H1 (cell line): Measurements from ENCODE around the gene PDE4D. TPM values are rescaled to one million over a fixed set of nuclear protein-coding genes. Genes with fewer than 3 reads are reported as not detected.

Source experiments
- CTCF ChIA-PET: fragments of 300-600 bp; sonication (Branson Sonifier 250); formaldehyde crosslinking; loops from one replicate; lab custom pipeline; 2021; ENCODE audit not compliant: partially characterized antibody; lab: Charles Lee
- POLR2A ChIA-PET: fragments of 300-600 bp; sonication (Branson Sonifier 250); formaldehyde crosslinking; loops from one replicate; lab custom pipeline; 2021; ENCODE audit warnings: inconsistent platforms; ENCODE audit not compliant: partially characterized antibody; lab: Charles Lee
- DNase-seq, 2 experiments: peaks; one replicate each; pipeline versions ENCODE4 v3.0.0 to v3.0.0-alpha.2; 2010 to 2022; ENCODE audit warnings: low spot score in 2 of 2, low read depth in 1 of 2, mixed read lengths in 1 of 2
- FAIRE-seq: peaks from 2 replicates; lab custom pipeline; 2011; peaks lifted over from hg19 to GRCh38; lab: Jason Lieb, UNC
- H2AFZ ChIP-seq: 2 replicates; pipeline ENCODE4 v1.8.1; 2012; ENCODE audit warnings: low read length, inconsistent platforms
- H2AK5ac ChIP-seq: 2 replicates; pipeline ENCODE4 v1.6.1; 2013; ENCODE audit warnings: low read depth, low read length
- H2BK120ac ChIP-seq: replicated peaks from 2 replicates; pipeline ENCODE3; 2013; ENCODE audit warnings: low read depth, low read length, inconsistent platforms
- H2BK12ac ChIP-seq: 2 replicates; pipeline ENCODE4 v1.6.1; 2013; ENCODE audit warnings: low read depth, low read length
- H2BK15ac ChIP-seq: 2 replicates; pipeline ENCODE4 v1.6.1; 2013; ENCODE audit warnings: low read length
- H2BK20ac ChIP-seq: 2 replicates; pipeline ENCODE4 v1.6.1; 2013; ENCODE audit warnings: low read length
- H2BK5ac ChIP-seq: 2 replicates; pipeline ENCODE4 v1.6.1; 2013; ENCODE audit warnings: low read depth, low read length
- H3K14ac ChIP-seq: 2 replicates; pipeline ENCODE4 v1.6.1; 2013; ENCODE audit warnings: inconsistent platforms; ENCODE audit not compliant: insufficient read length
- H3K18ac ChIP-seq: 2 replicates; pipeline ENCODE4 v1.6.1; 2013; ENCODE audit warnings: low read length; ENCODE audit errors: extremely low read depth
- H3K23ac ChIP-seq: 2 replicates; pipeline ENCODE4 v1.6.1; 2013; ENCODE audit warnings: inconsistent platforms; ENCODE audit not compliant: insufficient read length
- H3K23me2 ChIP-seq: 2 replicates; pipeline ENCODE4 v1.6.1; 2013; ENCODE audit warnings: low read depth, low read length
- H3K27ac ChIP-seq: 2 replicates; pipeline ENCODE4 v1.6.1; 2011; ENCODE audit warnings: low read depth, low read length, inconsistent platforms
- H3K27me3 ChIP-seq, 4 experiments: replicated peaks in 1 of 4; 1 replicate in 1 of 4; 2 replicates in 3 of 4; pipeline versions ENCODE4 v1.6.1 to v1.8.1; 2011 to 2013; ENCODE audit warnings: low read length in 3 of 4, mild to moderate bottlenecking in 3 of 4, inconsistent platforms in 2 of 4, mixed read lengths in 2 of 4, moderate library complexity in 1 of 4; ENCODE audit not compliant: control insufficient read depth in 3 of 4, insufficient read depth in 3 of 4; ENCODE audit errors: extremely low read depth in 1 of 4
- H3K36me3 ChIP-seq, 4 experiments: 2 replicates each; pipeline versions ENCODE4 v1.6.1 to v1.8.1; 2011 to 2013; ENCODE audit warnings: mild to moderate bottlenecking in 4 of 4, low read length in 3 of 4, moderate library complexity in 2 of 4, control low read depth in 1 of 4, inconsistent platforms in 1 of 4; ENCODE audit not compliant: insufficient read depth in 4 of 4, control insufficient read depth in 2 of 4
- H3K4ac ChIP-seq: replicated peaks from 2 replicates; pipeline ENCODE3; 2013; ENCODE audit warnings: low read length, low read depth, mixed read lengths, inconsistent platforms; ENCODE audit not compliant: insufficient read length
- H3K4me1 ChIP-seq, 4 experiments: replicated peaks in 1 of 4; 1 replicate in 1 of 4; 2 replicates in 3 of 4; pipeline versions ENCODE4 v1.6.1 to v1.8.1; 2011 to 2013; ENCODE audit warnings: low read length in 3 of 4, inconsistent platforms in 2 of 4, mixed read lengths in 1 of 4; ENCODE audit not compliant: insufficient read depth in 4 of 4, control insufficient read depth in 3 of 4
- H3K4me2 ChIP-seq, 2 experiments: 2 replicates each; pipeline versions ENCODE4 v1.6.1 to v1.8.1; 2011 to 2013; ENCODE audit warnings: low read depth in 2 of 2, low read length in 2 of 2, control low read depth in 1 of 2, inconsistent platforms in 1 of 2, mild to moderate bottlenecking in 1 of 2; ENCODE audit not compliant: insufficient read depth in 1 of 2
- H3K4me3 ChIP-seq, 4 experiments: fragments of 200-600, 300-600 bp in 1 of 4; sonication (generic), shearing (Covaris generic), sonication (Bioruptor Twin) in 1 of 4; 2 replicates each; pipeline versions ENCODE4 v1.5.1 to v1.8.1; 2011 to 2016; ENCODE audit warnings: low read length in 4 of 4, low read depth in 3 of 4, control low read depth in 2 of 4, inconsistent platforms in 2 of 4, mild to moderate bottlenecking in 2 of 4, mixed read lengths in 1 of 4, moderate library complexity in 1 of 4; ENCODE audit not compliant: insufficient read depth in 2 of 4; ENCODE audit errors: extremely low read depth in 1 of 4
- H3K56ac ChIP-seq: replicated peaks from 2 replicates; pipeline ENCODE3; 2013; ENCODE audit warnings: low read depth, mild to moderate bottlenecking, mixed read lengths, low read length, inconsistent platforms; ENCODE audit not compliant: insufficient read length
- H3K79me1 ChIP-seq: 2 replicates; pipeline ENCODE4 v1.6.1; 2013; ENCODE audit warnings: low read depth, low read length, control low read depth
- H3K79me2 ChIP-seq, 2 experiments: 2 replicates each; pipeline versions ENCODE4 v1.6.1 to v1.8.1; 2012 to 2013; ENCODE audit warnings: low read length in 2 of 2, mild to moderate bottlenecking in 2 of 2, inconsistent platforms in 1 of 2; ENCODE audit not compliant: insufficient read depth in 2 of 2, control insufficient read depth in 1 of 2
- H3K9ac ChIP-seq, 4 experiments: replicated peaks in 1 of 4; 1 replicate in 1 of 4; 2 replicates in 3 of 4; pipeline versions ENCODE4 v1.6.1 to v1.8.1; 2011 to 2013; ENCODE audit warnings: low read depth in 3 of 4, low read length in 3 of 4, control low read depth in 2 of 4, mild to moderate bottlenecking in 2 of 4, moderate library complexity in 2 of 4, inconsistent platforms in 1 of 4; ENCODE audit errors: extremely low read depth in 1 of 4
- H3K9me3 ChIP-seq, 2 experiments: 2 replicates each; pipeline versions ENCODE4 v1.6.1 to v1.8.1; 2012 to 2013; ENCODE audit warnings: mild to moderate bottlenecking in 2 of 2, moderate library complexity in 2 of 2, control low read depth in 1 of 2, inconsistent platforms in 1 of 2, low read depth in 1 of 2, low read length in 1 of 2, mixed read lengths in 1 of 2; ENCODE audit not compliant: insufficient read depth in 2 of 2
- H4K20me1 ChIP-seq, 2 experiments: replicated peaks in 1 of 2; 2 replicates each; pipeline versions ENCODE3 to v1.8.1; 2011 to 2013; ENCODE audit warnings: inconsistent platforms in 2 of 2, low read length in 2 of 2, mild to moderate bottlenecking in 1 of 2; ENCODE audit not compliant: insufficient read depth in 2 of 2, control insufficient read depth in 1 of 2
- H4K5ac ChIP-seq: 2 replicates; pipeline ENCODE4 v1.6.1; 2013; ENCODE audit warnings: low read length, low read depth, mixed read lengths, inconsistent platforms; ENCODE audit not compliant: insufficient read length
- H4K8ac ChIP-seq: 2 replicates; pipeline ENCODE4 v1.8.0; 2013; ENCODE audit warnings: mild to moderate bottlenecking, moderate library complexity, low read length, inconsistent platforms; ENCODE audit not compliant: insufficient read depth; ENCODE audit errors: extremely low read depth
- H4K91ac ChIP-seq: replicated peaks from 2 replicates; pipeline ENCODE3; 2013; ENCODE audit warnings: low read length, mixed read lengths, inconsistent platforms; ENCODE audit not compliant: insufficient read length
- ATF2 ChIP-seq: IDR thresholded peaks from 2 replicates; pipeline ENCODE4 v1.6.1; 2012; ENCODE audit warnings: low read length, inconsistent platforms
- ATF3 ChIP-seq: IDR thresholded peaks from 2 replicates; pipeline ENCODE4 v1.6.1; 2011; ENCODE audit warnings: low read depth, mild to moderate bottlenecking, low read length; ENCODE audit not compliant: insufficient read depth
- CEBPB ChIP-seq: IDR thresholded peaks from 2 replicates; pipeline ENCODE4 v1.6.1; 2012; ENCODE audit warnings: low read depth, low read length
- CHD1 ChIP-seq: IDR thresholded peaks from 2 replicates; pipeline ENCODE4 v1.6.1; 2012; ENCODE audit warnings: low read depth, low read length, improper control_type of control experiment
- CREB1 ChIP-seq: IDR thresholded peaks from 2 replicates; pipeline ENCODE4 v1.6.1; 2012; ENCODE audit warnings: inconsistent platforms
- FOSL1 ChIP-seq: IDR thresholded peaks from 2 replicates; pipeline ENCODE4 v1.6.1; 2011; ENCODE audit warnings: mild to moderate bottlenecking, low read depth, low read length, moderate library complexity; ENCODE audit not compliant: insufficient read depth
- GTF2F1 ChIP-seq: IDR thresholded peaks from 2 replicates; pipeline ENCODE4 v1.6.1; 2012; ENCODE audit warnings: low read depth, low read length, improper control_type of control experiment, borderline replicate concordance
- HDAC6 ChIP-seq: IDR thresholded peaks from one replicate; pipeline ENCODE4 v1.7.1; 2012; ENCODE audit warnings: low read depth, mild to moderate bottlenecking, inconsistent platforms, low read length, moderate library complexity
- RXRA ChIP-seq: IDR thresholded peaks from 2 replicates; pipeline ENCODE4 v1.6.1; 2011; ENCODE audit warnings: low read depth, mild to moderate bottlenecking, low read length, moderate library complexity; ENCODE audit not compliant: insufficient read depth
- SIRT6 ChIP-seq: IDR thresholded peaks from one replicate; pipeline ENCODE4 v1.7.1; 2012; ENCODE audit warnings: low read length, inconsistent platforms
- SIX5 ChIP-seq: IDR thresholded peaks from 2 replicates; pipeline ENCODE4 v1.6.1; 2011; ENCODE audit warnings: mild to moderate bottlenecking, low read depth, low read length
- SRF ChIP-seq: IDR thresholded peaks from 2 replicates; pipeline ENCODE4 v1.6.1; 2011; ENCODE audit warnings: mild to moderate bottlenecking, low read depth, low read length, moderate library complexity
- TAF7 ChIP-seq: optimal IDR thresholded peaks from 2 replicates; pipeline ENCODE3; 2011; ENCODE audit warnings: low read depth, mild to moderate bottlenecking, inconsistent platforms, low read length, moderate library complexity, borderline replicate concordance
- WGBS, 2 experiments: shearing (Covaris generic) in 1 of 2; methylation state at CpG; one replicate each; pipeline versions ENCODE4 v1.1.6 to v1.1.7; 2013 to 2015; ENCODE audit warnings: low lambda C conversion rate in 2 of 2, mixed read lengths in 2 of 2, inconsistent platforms in 1 of 2, low coverage in 1 of 2, missing lambda C conversion rate in 1 of 2; ENCODE audit not compliant: insufficient replicate concordance in 2 of 2, insufficient coverage in 1 of 2, insufficient read length in 1 of 2; ENCODE audit errors: extremely low coverage in 1 of 2, missing lambda C conversion rate in 1 of 2; 5-methylcytosine and 5-hydroxymethylcytosine counted together
- polyA plus RNA-seq, 7 experiments: library from polyadenylated mRNA; depleted of rRNA in 3 of 7; stranded (reverse) in 5 of 7; unstranded in 2 of 7; fragments of >200 nt in 5 of 7; fragments of 200-250 nt in 2 of 7; gene quantifications; 1 replicate in 5 of 7; 2 replicates in 1 of 7; 4 replicates in 1 of 7; pipeline versions ENCODE4 v1.2.1 to v1.2.3, GENCODE V29; 2011 to 2013; ENCODE audit warnings: missing spikeins in 2 of 7, mixed read lengths in 2 of 7
- total RNA-seq: library from RNA; stranded (reverse); fragmentation: NEBNext Ultra II Directional; extraction: Animal tissue kit (Norgen Biotek cat#: 25700); gene quantifications from 2 replicates; pipeline ENCODE4 v1.2.1, GENCODE V29; 2021

Gene PDE4D
- total and polyA plus RNA-seq, 2 of the 8 experiments (the other 6 are each of a cell fraction or from before 2014, with no cell fraction given): 2.3 to 3.7 TPM

GRCh38 chr5:59716966-59717500 lies 176.5 kb downstream of the PDE4D start:
- ChIA-PET CTCF (no interaction called here), POLR2A (no interaction called here)
- H2AFZ ChIP-seq: no peak overlapping the region
- H3K23me2 ChIP-seq: no peaks in the 10 kb centered on the region
- H3K18ac ChIP-seq: no peak overlapping the region
- no peaks in the 10 kb centered on the region for H3K79me1 ChIP-seq
- no peak overlapping the region for H4K5ac ChIP-seq
- no peaks in the 10 kb centered on the region for H3K27me3 ChIP-seq
- H3K14ac ChIP-seq: no peak overlapping the region
- H3K9me3 ChIP-seq: peaks cover 18 to 25% of the 10 kb centered on the region in 2 experiments
- no peak overlapping the region for H3K27ac ChIP-seq
- WGBS, 2 experiments: 96% methylated on average over 1 of the region's 1 CpG; no CpG with 5 or more reads in 1 of the 2 experiments
- H2BK5ac ChIP-seq: no peak overlapping the region
- DNase-seq (no peak), FAIRE-seq (no peak)
- H3K4ac ChIP-seq: no peak overlapping the region
- no peak overlapping the region for H3K4me2 ChIP-seq
- no peak overlapping the region for H3K4me3 ChIP-seq
- H2BK120ac ChIP-seq: no peak overlapping the region
- H3K23ac ChIP-seq: no peak overlapping the region
- no peak overlapping the region for H2BK15ac ChIP-seq
- H3K56ac ChIP-seq: no peak overlapping the region
- H3K4me1 ChIP-seq: no peaks in the 10 kb centered on the region
- H2BK20ac ChIP-seq: no peak overlapping the region
- H4K20me1 ChIP-seq: no peaks in the 10 kb centered on the region
- H3K36me3 ChIP-seq: peaks cover 0 to 13% (median 6%) of the 10 kb centered on the region in 4 experiments; a peak in 3 of 8 replicates
- no peaks in the 10 kb centered on the region for H3K79me2 ChIP-seq
- no peak overlapping the region for H2BK12ac ChIP-seq
- no peak overlapping the region for H4K8ac ChIP-seq
- no peak overlapping the region for H4K91ac ChIP-seq
- H2AK5ac ChIP-seq: no peak overlapping the region
- no peak overlapping the region for H3K9ac ChIP-seq
- TF ChIP-seq RXRA (no peak), SRF (no peak), CHD1 (no peak), ATF3 (no peak), CEBPB (no peak), SIX5 (no peak), HDAC6 (no peak), GTF2F1 (no peak), ATF2 (no peak), TAF7 (no peak), SIRT6 (no peak), CREB1 (no peak), FOSL1 (no peak)
